Peyer's patch (tissue), 4 donors: ENCODE results near the gene SLC6A6.

ENCODE experiments used
- CTCF ChIP-seq, 6 experiments: fragments of 450-650 bp in 4 of 6; fragments of 200-600 bp in 2 of 6; sonication (generic) in 1 of 6; IDR thresholded peaks; one replicate each; pipeline ENCODE4 v1.5.1; 2017 to 2019; ENCODE audit warnings: antibody characterized with exemption in 6 of 6, mild to moderate bottlenecking in 3 of 6, moderate library complexity in 1 of 6
- POLR2A ChIP-seq, 2 donors: fragments of 450-650 bp; IDR thresholded peaks; one replicate each; pipeline ENCODE4 v1.5.1; 2017; ENCODE audit warnings: antibody characterized with exemption in 2 of 2, mild to moderate bottlenecking in 2 of 2, moderate library complexity in 2 of 2

GRCh38 chr3:14397940-14398796, 4.2 kb upstream of the SLC6A6 start:
- TF ChIP-seq CTCF (IDR thresholded peaks at IDR 0.05) (no peak), POLR2A (IDR thresholded peaks at IDR 0.05) (no peak)
